GM12878 (cell line): ENCODE results near the gene VPS33B. TPM values are rescaled to one million over a fixed set of nuclear protein-coding genes. Genes with fewer than 3 reads are reported as not detected.

Source experiments
- CEBPB ChIP-seq, 2 experiments: fragments of 150-350 bp in 1 of 2; IDR thresholded peaks; 2 replicates each; pipeline ENCODE4 v1.6.1; 2012 to 2014; ENCODE audit warnings: low read depth in 2 of 2, low read length in 2 of 2, borderline replicate concordance in 1 of 2, inconsistent platforms in 1 of 2
- CUX1 ChIP-seq: IDR thresholded peaks from 2 replicates; pipeline ENCODE4 v1.6.1; 2012; ENCODE audit warnings: improper control_type of control experiment, low read depth, low read length; ENCODE audit not compliant: insufficient replicate concordance
- E2F8 ChIP-seq: fragments of 450-650 bp; IDR thresholded peaks from 2 replicates; pipeline ENCODE4 v1.6.1; 2018; ENCODE audit warnings: mild to moderate bottlenecking, low read depth, moderate library complexity; ENCODE audit not compliant: partially characterized antibody
- NFYA ChIP-seq: IDR thresholded peaks from 2 replicates; pipeline ENCODE4 v1.6.1; 2011; ENCODE audit warnings: low read depth, mild to moderate bottlenecking, low read length, improper control_type of control experiment, borderline replicate concordance
- POLR2AphosphoS2 ChIP-seq: IDR thresholded peaks from 2 replicates; pipeline ENCODE4 v1.6.1; 2011; ENCODE audit warnings: low read depth, mild to moderate bottlenecking, low read length, improper control_type of control experiment, moderate library complexity
- SP1 ChIP-seq: IDR thresholded peaks from one replicate; pipeline ENCODE4 v1.6.1; 2011; ENCODE audit warnings: low read depth, low read length
- STAT3 ChIP-seq: IDR thresholded peaks from 2 replicates; pipeline ENCODE4 v1.6.1; 2011; ENCODE audit warnings: low read depth, low read length, improper control_type of control experiment
- polyA plus RNA-seq, 11 experiments: library from polyadenylated mRNA; depleted of rRNA in 4 of 11; unstranded in 6 of 11; stranded (reverse) in 5 of 11; fragments of >200 nt; fragmentation: Nextera tagmentation in 4 of 11; fragmentation: Illumina TruSeq in 1 of 11; extraction: Ambion mirVana in 4 of 11; extraction: Trizol in 1 of 11; gene quantifications; 1 replicate in 1 of 11; 2 replicates in 10 of 11; pipeline versions ENCODE4 v1.2.1 to v1.2.3, GENCODE V29; 2011 to 2016; ENCODE audit warnings: inconsistent platforms in 2 of 11, missing spikeins in 2 of 11, low read depth in 1 of 11
- total RNA-seq, 4 experiments: library from RNA; depleted of rRNA in 3 of 4; stranded (reverse); fragments of >200 nt in 3 of 4; fragmentation: Illumina TruSeq in 1 of 4; extraction: Trizol in 1 of 4; gene quantifications; 2 replicates each; pipeline versions ENCODE4 v1.2.1 to v1.2.3, GENCODE V29; 2013 to 2021

Gene VPS33B
- total and polyA plus RNA-seq, 10 of the 15 experiments (the other 5 are each of a cell fraction or from before 2014, with no cell fraction given) = 11.4 to 21.5 (median 15.2) TPM

DNA sequence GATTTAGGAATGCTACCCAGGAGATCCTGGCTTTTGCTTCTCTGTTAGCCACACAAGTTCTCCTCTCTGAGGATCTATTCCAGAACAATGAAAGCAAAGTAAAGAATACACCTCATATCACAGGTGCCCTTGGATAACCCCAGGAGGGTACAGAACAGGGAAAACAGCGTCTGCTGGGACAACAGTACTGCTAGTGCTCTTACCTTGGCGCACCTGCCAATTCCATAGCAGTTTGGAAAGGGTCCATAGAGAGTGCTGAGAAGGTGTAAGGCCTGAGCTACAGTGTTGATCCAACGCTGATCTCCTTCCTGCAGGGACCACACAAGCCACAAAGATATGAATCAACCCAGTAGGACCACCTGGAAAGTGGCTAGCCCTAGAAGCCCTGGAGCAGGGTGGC is 15.1 kb downstream of the VPS33B start (continued):
- no peak for TF ChIP-seq CUX1
- TF ChIP-seq POLR2AphosphoS2 = no peak
- TF ChIP-seq E2F8 = no peak
- no peak for TF ChIP-seq CEBPB (IDR thresholded peaks at IDR 0.05; ENCODE audit: borderline replicate concordance in 1 of 2, low read depth in 2 of 2, low read length in 2 of 2)
- TF ChIP-seq NFYA = no peak
- no peak for TF ChIP-seq STAT3
- TF ChIP-seq SP1 = no peak
- TF ChIP-seq, all 136 proteins: peak for 0
